ENCODE results near the gene HEATR1. TPM values are rescaled to one million over a fixed set of nuclear protein-coding genes. Genes with fewer than 3 reads are reported as not detected.

Gene HEATR1
- total RNA-seq, 1 experiment from 2014 or later, result 27.6 TPM

DNA sequence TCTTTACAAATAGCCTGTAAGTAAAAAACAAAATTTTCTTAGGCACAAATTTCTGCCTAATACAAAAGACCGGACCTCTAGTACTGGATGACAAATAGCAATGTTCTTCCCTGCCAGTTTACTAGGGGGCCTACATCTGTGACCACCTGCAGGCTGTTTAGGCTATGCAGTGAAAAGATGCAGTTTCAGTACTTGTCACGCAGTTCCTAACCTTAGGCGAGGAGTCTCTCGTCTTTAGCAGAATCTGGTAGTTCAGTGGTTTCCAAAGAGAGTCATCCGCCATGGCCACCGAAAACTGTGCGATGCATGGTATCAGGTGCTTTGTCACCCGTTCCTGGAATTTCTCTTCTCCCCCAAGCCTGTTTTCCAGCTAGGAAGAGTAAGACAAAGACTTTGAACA lies 50.9 kb downstream of the HEATR1 start:
- no peak overlapping the region for H3K27ac ChIP-seq (ENCODE audit: low read length)
- no peaks in the 10 kb centered on the region for H4K20me1 ChIP-seq (ENCODE audit: low read length)
- TF ChIP-seq EZH2 (IDR thresholded peaks at IDR 0.05; ENCODE audit: low read length, unreplicated experiment) (no peak), CTCF (conservative IDR thresholded peaks at IDR 0.05; ENCODE audit: low read depth, low read length) (no peak)
- H3K4me1 ChIP-seq (ENCODE audit: insufficient read depth, low read length), result no peaks in the 10 kb centered on the region
- H3K9me3 ChIP-seq (ENCODE audit: low read length), result no peaks in the 10 kb centered on the region
- intact Hi-C loops (cut with micrococcal nuclease), result no loop called here
- peaks cover 48% of the 10 kb centered on the region for H3K36me3 ChIP-seq (ENCODE audit: low read depth, low read length)
- no peaks in the 10 kb centered on the region for H3K9me2 ChIP-seq (replicated peaks; ENCODE audit: low read length)
- H3K79me2 ChIP-seq (ENCODE audit: low read length), result no peaks in the 10 kb centered on the region
- DNase-seq (no peak), ATAC-seq (no peak)
- H3F3A ChIP-seq (ENCODE audit: low read length, unreplicated experiment), result no peaks in the 10 kb centered on the region
- POLR2A ChIA-PET (ENCODE audit: unreplicated experiment), result no interaction called here
- H3K27me3 ChIP-seq (ENCODE audit: low read length), result no peaks in the 10 kb centered on the region
- H3K9ac ChIP-seq (ENCODE audit: low read length), result no peak overlapping the region
- no TSS peak for BruUV-seq (replicated peaks)
- no peak overlapping the region for H2AFZ ChIP-seq (ENCODE audit: low read length)
- H3K4me2 ChIP-seq (ENCODE audit: low read length), result no peak overlapping the region
- CTCF ChIA-PET, result no interaction called here
- no peak overlapping the region for H3K4me3 ChIP-seq (ENCODE audit: low read length)

GRCh38 chr1:236552901-236553300 lies 51.4 kb downstream of the HEATR1 start:
- intact Hi-C loops (cut with micrococcal nuclease), result no loop called here
- Histone ChIP-seq H3K4me2 (ENCODE audit: low read length) (no peak overlapping the region), H3F3A (ENCODE audit: low read length, unreplicated experiment) (no peaks in the 10 kb centered on the region), H3K4me3 (ENCODE audit: low read length) (no peak overlapping the region), H3K9ac (ENCODE audit: low read length) (no peak overlapping the region), H3K4me1 (ENCODE audit: insufficient read depth, low read length) (no peaks in the 10 kb centered on the region), H3K9me2 (replicated peaks; ENCODE audit: low read length) (no peaks in the 10 kb centered on the region), H3K36me3 (ENCODE audit: low read depth, low read length) (peaks cover 48% of the 10 kb centered on the region), H4K20me1 (ENCODE audit: low read length) (no peaks in the 10 kb centered on the region), H3K27me3 (ENCODE audit: low read length) (no peaks in the 10 kb centered on the region), H3K27ac (ENCODE audit: low read length) (no peak overlapping the region), H3K9me3 (ENCODE audit: low read length) (no peaks in the 10 kb centered on the region), H2AFZ (ENCODE audit: low read length) (no peak overlapping the region), H3K79me2 (ENCODE audit: low read length) (no peaks in the 10 kb centered on the region)
- CTCF ChIA-PET, result no interaction called here
- no TSS peak for BruUV-seq (replicated peaks)
- no peak for ATAC-seq
- POLR2A ChIA-PET (ENCODE audit: unreplicated experiment), result no interaction called here
- no peak for DNase-seq
- TF ChIP-seq EZH2phosphoT487 (IDR thresholded peaks at IDR 0.05; ENCODE audit: borderline replicate concordance, low read length), result no peak
- TF ChIP-seq CTCF (conservative IDR thresholded peaks at IDR 0.05; ENCODE audit: low read depth, low read length), result no peak
- no peak for TF ChIP-seq EZH2 (IDR thresholded peaks at IDR 0.05; ENCODE audit: low read length, unreplicated experiment)

GRCh38 chr1:236552096-236552495 lies 52.2 kb downstream of the HEATR1 start:
- Histone ChIP-seq H4K20me1 (ENCODE audit: low read length) (no peaks in the 10 kb centered on the region), H3K27ac (ENCODE audit: low read length) (no peak overlapping the region), H3K4me2 (ENCODE audit: low read length) (no peak overlapping the region), H3K4me3 (ENCODE audit: low read length) (no peak overlapping the region), H2AFZ (ENCODE audit: low read length) (no peak overlapping the region), H3K36me3 (ENCODE audit: low read depth, low read length) (peaks cover 47% of the 10 kb centered on the region), H3F3A (ENCODE audit: low read length, unreplicated experiment) (no peaks in the 10 kb centered on the region), H3K27me3 (ENCODE audit: low read length) (no peaks in the 10 kb centered on the region), H3K9me3 (ENCODE audit: low read length) (no peaks in the 10 kb centered on the region), H3K9ac (ENCODE audit: low read length) (no peak overlapping the region), H3K9me2 (replicated peaks; ENCODE audit: low read length) (no peaks in the 10 kb centered on the region), H3K79me2 (ENCODE audit: low read length) (no peaks in the 10 kb centered on the region), H3K4me1 (ENCODE audit: insufficient read depth, low read length) (no peaks in the 10 kb centered on the region)
- ATAC-seq, result no peak
- no TSS peak for BruUV-seq (replicated peaks)
- DNase-seq, result no peak
- ChIA-PET CTCF (no interaction called here), POLR2A (ENCODE audit: unreplicated experiment) (interaction anchor here (0.6 kb wide), 1 partner anchor 33 kb away, joined by 3 read pairs; no protein-coding TSS in a partner anchor)
- intact Hi-C loops (cut with micrococcal nuclease), result no loop called here
- TF ChIP-seq CTCF (conservative IDR thresholded peaks at IDR 0.05; ENCODE audit: low read depth, low read length) (no peak), EZH2 (IDR thresholded peaks at IDR 0.05; ENCODE audit: low read length, unreplicated experiment) (no peak), EZH2phosphoT487 (IDR thresholded peaks at IDR 0.05; ENCODE audit: borderline replicate concordance, low read length) (no peak)

Data from PC-3 (cell line).